ENCODE data around the gene MUC5AC. TPM values are rescaled to one million over a fixed set of nuclear protein-coding genes. Genes with fewer than 3 reads are reported as not detected.
"Not testable (repeated sequence)": the region's sequence is repeated elsewhere in the genome, so short reads cannot be mapped to it uniquely, and the experiment has no call there.

The MUC5AC gene
- total RNA-seq, 4 donors from 2014 or later, result not detected

GRCh38 chr11:1181420-1181819, 23.7 kb downstream of the MUC5AC start:
- no peak for DNase-seq
- Histone ChIP-seq H3K27me3 (no peaks in the 10 kb centered on the region), H3K4me1 (no peaks in the 10 kb centered on the region), H3K4me3 (replicated peaks in 1 of 3) (no peak overlapping the region), H3K27ac (no peak overlapping the region), H3K9me3 (no peaks in the 10 kb centered on the region), H3K36me3 (no peaks in the 10 kb centered on the region)
- 93 to 100% methylated on average over 1 to 2 of the region's 10 CpGs for WGBS, 2 donors
- TF ChIP-seq CTCF (IDR thresholded peaks at IDR 0.05), result no peak
- no peak for TF ChIP-seq POLR2A (IDR thresholded peaks at IDR 0.05)
- intact Hi-C loops (cut with DNase I), result no loop called here

- no peaks in the 10 kb centered on the region for H3K27me3 ChIP-seq
- H3K9me3 ChIP-seq, result no peaks in the 10 kb centered on the region
- no peaks in the 10 kb centered on the region for H3K4me1 ChIP-seq
- intact Hi-C loops (cut with DNase I), result no loop called here
- H3K27ac ChIP-seq, result no peak overlapping the region
- 93 to 97% methylated on average over 2 to 6 of the region's 41 CpGs for WGBS, 2 donors
- no peak overlapping the region for H3K4me3 ChIP-seq (replicated peaks in 1 of 3)
- TF ChIP-seq CTCF (IDR thresholded peaks at IDR 0.05), result no peak
- no peaks in the 10 kb centered on the region for H3K36me3 ChIP-seq
- DNase-seq, result no peak
These were observed 24.2 kb downstream of the MUC5AC start for GRCh38 chr11:1181853-1182535.

- H3K9me3 ChIP-seq; H3K27ac ChIP-seq; H3K4me3 ChIP-seq (replicated peaks in 1 of 3); H3K4me1 ChIP-seq; H3K27me3 ChIP-seq; H3K36me3 ChIP-seq; DNase-seq; intact Hi-C loops (cut with DNase I): not testable (repeated sequence)
- 95 to 97% methylated on average over 14 to 19 of the region's 22 CpGs for WGBS, 2 donors
These were observed 26.4 kb downstream of the MUC5AC start for GRCh38 chr11:1184139-1184538.

- H3K4me3 ChIP-seq (replicated peaks in 1 of 3); H3K36me3 ChIP-seq; H3K27me3 ChIP-seq; intact Hi-C loops (cut with DNase I); H3K9me3 ChIP-seq; H3K4me1 ChIP-seq; H3K27ac ChIP-seq; DNase-seq: not testable (repeated sequence)
- 71 to 87% methylated on average over 5 of the region's 15 CpGs for WGBS, 2 donors
These were observed 30.8 kb downstream of the MUC5AC start for GRCh38 chr11:1188451-1189130.

GRCh38 chr11:1189816-1190215, 32.1 kb downstream of the MUC5AC start:
- H3K27ac ChIP-seq; intact Hi-C loops (cut with DNase I); H3K4me1 ChIP-seq; DNase-seq; H3K27me3 ChIP-seq; H3K4me3 ChIP-seq (replicated peaks in 1 of 3); H3K9me3 ChIP-seq; H3K36me3 ChIP-seq: not testable (repeated sequence)
- WGBS, 2 donors, result 76 to 82% methylated on average over 5 to 7 of the region's 12 CpGs

- H3K4me3 ChIP-seq (replicated peaks in 1 of 3); intact Hi-C loops (cut with DNase I); H3K27ac ChIP-seq; H3K27me3 ChIP-seq; DNase-seq; H3K9me3 ChIP-seq; H3K4me1 ChIP-seq; H3K36me3 ChIP-seq: not testable (repeated sequence)
- WGBS, 2 donors, result 84 to 89% methylated on average over 12 to 22 of the region's 22 CpGs
These were observed 34.2 kb downstream of the MUC5AC start for GRCh38 chr11:1191786-1192470.

GRCh38 chr11:1192741-1193325, 35.1 kb downstream of the MUC5AC start:
- no peak overlapping the region for H3K4me3 ChIP-seq (replicated peaks in 1 of 3)
- H3K27me3 ChIP-seq, result no peaks in the 10 kb centered on the region
- H3K4me1 ChIP-seq, result no peaks in the 10 kb centered on the region
- no peaks in the 10 kb centered on the region for H3K36me3 ChIP-seq
- intact Hi-C loops (cut with DNase I), result no loop called here
- no peaks in the 10 kb centered on the region for H3K9me3 ChIP-seq
- H3K27ac ChIP-seq, result no peak overlapping the region
- no peak for TF ChIP-seq POLR2A (IDR thresholded peaks at IDR 0.05)
- TF ChIP-seq CTCF (IDR thresholded peaks at IDR 0.05), result no peak
- DNase-seq, result no peak
- 79 to 81% methylated on average over 10 of the region's 17 CpGs for WGBS, 2 donors
